MM.1S (cell line): ENCODE data around the gene PRKCA.

ENCODE experiments used
- CTCF ChIP-seq: fragments of 300-600 bp; sonication (generic); IDR thresholded peaks from 2 replicates; pipeline ENCODE4 v1.5.1; 2016; ENCODE audit warnings: antibody characterized with exemption, low read length, mixed read lengths
- EZH2 ChIP-seq: fragments of 300-600 bp; sonication (generic); optimal IDR thresholded peaks from 2 replicates; pipeline ENCODE3; 2017; ENCODE audit warnings: low read depth, mild to moderate bottlenecking, antibody characterized with exemption, low read length, mixed read lengths

- no peak for TF ChIP-seq CTCF
- no peak for TF ChIP-seq EZH2
Measured at GRCh38 chr17:66326476-66327047, 24.1 kb downstream of the PRKCA start.
